Activated T-cell treated with anti-CD3 and anti-CD28 coated beads, Interleukin-2, amount 50 U/mL, for 1 hour (primary cell): ENCODE data around the gene LLCFC1.
"Not testable (repeated sequence)": the region's sequence is repeated elsewhere in the genome, so short reads cannot be mapped to it uniquely, and the experiment has no call there.

Source experiments
- DNase-seq: peaks from one replicate; pipeline ENCODE4 v3.0.0-alpha.2; 2020

The LLCFC1 gene

DNA sequence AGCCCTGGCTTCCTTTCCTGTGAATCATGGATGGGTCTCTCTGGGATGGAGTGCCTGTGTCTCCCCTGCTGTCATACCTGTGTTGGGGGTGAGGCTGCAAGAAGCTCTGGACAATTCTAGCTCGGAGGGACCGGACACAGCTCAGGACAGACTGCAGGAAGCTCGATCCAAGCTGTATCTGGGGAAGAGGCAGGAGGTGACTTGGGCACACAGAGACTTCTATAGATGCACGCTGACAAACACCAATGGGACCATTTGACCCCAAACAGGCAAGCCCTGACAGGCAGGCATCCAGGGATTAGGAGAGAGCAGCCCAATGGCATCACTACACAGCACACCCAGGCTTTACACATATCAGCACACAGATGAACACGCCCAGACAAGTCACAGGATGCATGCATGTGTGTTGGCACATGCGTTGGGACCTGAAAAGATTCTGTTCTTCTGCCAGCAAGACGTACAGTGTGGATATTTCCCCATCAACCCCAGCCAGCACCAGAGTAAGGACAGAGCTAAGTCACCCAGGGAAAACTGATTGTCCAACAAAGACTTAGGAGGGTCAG is 4.5 kb downstream of the LLCFC1 start:
- no peak for DNase-seq

DNA sequence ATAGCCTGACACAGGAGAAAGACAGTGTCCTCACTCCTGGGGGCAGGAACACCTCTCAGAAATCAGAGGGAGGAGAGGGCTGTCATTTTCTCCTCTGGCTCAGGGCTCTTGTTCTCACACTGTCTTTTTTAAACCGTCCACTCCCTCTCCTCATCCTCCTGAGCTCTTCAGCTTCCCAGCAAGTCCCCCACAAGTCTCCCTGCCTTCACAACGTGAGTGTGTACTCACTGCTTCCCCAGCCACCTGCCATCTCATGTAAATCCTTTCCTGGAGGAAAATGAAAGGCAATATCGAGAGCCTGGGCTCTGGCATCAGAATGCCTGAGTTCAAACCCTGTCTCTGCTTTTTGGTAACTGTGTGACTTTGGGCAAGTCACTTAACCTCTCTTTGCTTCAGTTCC is 5.7 kb downstream of the LLCFC1 start:
- DNase-seq, result no peak

DNA sequence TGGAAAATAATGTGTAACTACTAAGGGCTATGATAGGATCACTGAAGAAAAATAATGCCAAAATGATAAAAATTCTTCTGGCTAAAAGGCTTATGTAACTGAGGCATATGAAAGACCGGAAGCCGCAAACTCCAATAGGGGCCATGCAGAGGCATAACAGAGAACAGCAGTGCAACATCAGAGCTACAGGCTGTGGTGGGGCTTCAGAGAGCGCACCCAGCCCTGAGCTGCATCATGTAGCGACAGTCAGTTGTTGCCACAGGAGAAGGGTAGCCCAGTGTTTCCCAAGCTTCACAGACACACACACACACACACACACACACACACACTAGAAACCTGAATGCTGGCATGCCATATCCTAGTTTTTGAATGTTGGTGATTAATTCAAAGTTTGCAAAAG is 9.3 kb downstream of the LLCFC1 start:
- DNase-seq, result no peak

DNA sequence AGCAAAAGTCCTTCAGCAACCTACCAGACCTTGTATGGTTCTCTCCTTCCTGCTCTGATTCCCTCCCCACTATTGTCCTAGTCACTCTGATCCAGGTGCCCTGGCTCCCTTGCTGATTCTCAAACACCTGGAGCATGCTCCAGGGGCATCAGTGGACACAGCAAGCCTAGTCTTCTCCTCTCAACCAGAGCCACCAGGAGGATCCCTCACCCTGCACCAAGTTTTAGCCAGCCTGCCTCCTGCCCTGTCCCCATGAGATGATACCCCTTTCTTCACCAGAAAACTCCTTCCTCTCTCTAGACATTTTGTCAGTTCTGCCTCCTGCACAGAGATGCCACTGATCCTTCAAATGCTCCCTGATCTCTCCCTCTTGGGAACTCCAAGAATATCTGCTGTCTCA is 11.0 kb downstream of the LLCFC1 start:
- no peak for DNase-seq

DNA sequence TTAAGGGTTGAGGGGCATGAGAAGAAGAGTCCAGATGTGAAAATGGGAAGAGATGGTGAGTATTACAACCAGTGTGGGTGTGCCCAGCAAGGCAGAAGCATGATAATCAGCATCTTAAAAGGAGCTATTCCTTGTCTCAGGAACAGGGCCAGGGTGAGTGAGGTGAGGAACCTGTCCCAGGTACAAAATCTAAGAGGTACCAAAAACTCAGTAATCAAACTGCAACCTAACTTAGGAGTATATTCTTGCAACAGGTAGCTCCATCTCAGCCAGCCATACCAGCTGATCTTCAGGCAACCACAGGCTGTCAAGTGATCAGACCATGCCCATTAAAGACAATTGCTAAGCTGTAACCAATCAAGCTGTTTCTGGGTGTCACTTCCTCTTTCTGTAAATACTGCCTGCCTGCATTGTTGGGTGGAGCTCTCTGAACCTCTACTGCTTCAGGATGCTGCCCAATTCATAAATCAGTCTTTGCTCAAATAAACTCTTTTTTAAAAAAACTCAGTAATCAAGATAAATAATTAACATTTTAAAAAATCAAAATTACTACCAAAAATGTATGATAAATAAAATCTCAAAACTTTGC is 15.5 kb downstream of the LLCFC1 start:
- DNase-seq, result no peak

DNA sequence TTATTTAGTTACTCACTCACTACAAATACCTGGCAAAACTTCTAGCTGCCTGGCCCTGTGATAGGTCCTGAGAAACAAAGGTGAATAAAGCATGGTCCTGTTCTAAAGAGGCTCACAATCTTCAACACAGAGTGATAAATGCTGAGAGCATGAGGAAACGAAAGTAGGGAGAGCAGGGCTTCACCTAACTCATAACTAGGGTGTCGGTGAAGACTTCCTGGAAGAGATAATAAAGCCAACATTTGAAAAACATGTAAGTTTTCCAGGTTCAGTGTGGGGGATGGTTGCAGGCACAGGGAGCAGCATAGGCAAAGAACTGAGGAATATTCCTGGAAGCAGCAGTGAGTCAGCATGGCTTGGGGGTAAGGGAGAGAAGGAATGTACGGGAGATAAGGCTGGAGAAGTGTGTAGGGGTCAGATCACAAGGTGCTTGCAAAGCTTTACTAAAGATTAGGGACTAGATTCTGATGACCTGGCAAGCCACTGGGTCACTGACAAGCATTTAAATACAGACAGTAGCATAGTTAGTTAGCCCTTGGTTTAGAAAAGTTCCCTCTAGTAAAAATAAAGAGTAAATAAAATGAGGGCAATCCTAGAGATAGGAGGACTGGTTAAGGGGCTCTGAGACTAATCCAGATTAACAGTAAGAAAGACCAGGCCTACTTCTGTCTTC is 17.8 kb downstream of the LLCFC1 start:
- no peak for DNase-seq

DNA sequence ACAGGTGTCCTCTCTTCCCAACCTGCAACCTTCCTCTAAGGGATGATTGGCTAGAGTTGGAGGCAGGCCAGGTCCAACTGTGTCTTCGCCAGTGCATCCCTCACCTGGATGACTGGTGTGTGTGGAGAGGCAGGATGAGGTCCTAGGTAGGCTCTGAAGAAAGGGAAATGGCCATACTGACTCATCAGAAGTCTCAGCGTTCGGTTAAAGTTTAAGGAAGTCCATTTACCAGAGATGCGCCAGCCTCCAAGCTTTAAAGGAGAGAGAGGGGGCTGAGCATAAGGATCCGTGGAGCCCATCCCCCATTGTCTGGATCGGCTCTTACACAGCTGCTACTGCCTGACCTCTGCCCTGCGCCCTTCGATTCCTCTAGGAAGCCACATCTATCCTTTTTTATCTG is 18.4 kb downstream of the LLCFC1 start:
- DNase-seq, result no peak

DNA sequence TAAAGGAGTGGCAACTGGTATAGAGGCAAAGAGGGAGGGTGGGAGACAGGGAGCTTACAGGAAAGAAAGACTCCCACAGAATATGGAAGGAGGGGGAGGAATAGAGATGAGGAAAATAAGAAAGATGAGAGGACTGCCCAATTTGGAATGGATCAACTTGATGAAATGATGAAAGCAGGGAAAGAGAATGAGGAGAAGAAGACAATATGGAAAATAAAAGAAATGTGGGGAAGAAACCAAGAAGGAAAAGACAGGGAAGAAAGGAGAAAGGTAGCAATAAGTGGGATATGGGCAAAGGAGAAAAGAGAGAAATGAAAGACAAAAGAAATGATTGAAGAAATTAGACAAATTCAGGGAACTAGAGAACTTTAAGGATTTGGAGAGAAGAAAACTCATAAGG is 19.9 kb downstream of the LLCFC1 start:
- DNase-seq, result no peak

DNA sequence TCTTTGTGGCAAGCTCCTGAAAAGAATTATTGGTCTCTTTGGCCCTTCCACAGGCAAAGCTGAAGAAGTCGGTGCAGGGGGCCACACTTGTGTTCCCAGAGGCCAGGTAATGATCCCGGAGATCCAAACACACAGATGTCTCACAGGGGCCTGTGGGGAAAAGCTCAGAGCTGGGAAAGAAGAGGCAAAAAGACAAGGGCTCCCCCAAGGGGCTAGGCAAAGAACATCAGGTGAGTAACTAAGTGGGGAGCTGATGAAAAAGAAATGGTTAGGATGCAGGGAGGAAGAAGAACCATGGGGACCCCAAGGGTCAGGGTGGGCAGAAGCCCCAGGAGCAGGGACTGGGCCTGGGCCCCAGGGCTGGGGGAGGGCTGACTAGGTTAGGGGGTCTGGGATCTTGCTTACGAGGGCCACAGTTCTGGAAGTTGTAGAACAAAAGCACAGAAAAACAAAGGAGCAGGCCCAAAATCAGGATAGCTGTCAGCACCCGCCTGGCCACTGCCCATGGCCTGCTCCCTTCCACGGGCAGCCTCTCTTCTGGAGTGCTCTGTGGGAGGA is 21.8 kb downstream of the LLCFC1 start:
- no peak for DNase-seq

DNA sequence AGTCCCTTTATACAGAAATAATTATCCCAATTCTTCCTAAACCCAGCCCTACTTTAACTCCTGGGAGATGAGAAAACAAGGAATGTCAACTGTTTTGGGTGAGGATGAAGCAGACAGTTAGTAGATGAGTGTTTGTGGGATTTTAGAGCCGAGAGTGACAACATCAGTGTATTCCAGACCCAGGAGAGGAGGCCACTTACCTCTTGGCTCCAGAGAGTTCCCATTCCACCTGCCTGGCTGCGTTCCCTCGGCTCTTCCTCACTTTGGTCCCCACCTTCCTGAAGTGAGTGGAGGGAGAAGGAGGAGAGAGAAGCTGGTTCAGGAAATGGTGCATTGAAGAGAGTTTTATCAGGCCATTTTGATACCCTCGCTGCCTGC is 22.3 kb downstream of the LLCFC1 start:
- DNase-seq, result no peak

DNA sequence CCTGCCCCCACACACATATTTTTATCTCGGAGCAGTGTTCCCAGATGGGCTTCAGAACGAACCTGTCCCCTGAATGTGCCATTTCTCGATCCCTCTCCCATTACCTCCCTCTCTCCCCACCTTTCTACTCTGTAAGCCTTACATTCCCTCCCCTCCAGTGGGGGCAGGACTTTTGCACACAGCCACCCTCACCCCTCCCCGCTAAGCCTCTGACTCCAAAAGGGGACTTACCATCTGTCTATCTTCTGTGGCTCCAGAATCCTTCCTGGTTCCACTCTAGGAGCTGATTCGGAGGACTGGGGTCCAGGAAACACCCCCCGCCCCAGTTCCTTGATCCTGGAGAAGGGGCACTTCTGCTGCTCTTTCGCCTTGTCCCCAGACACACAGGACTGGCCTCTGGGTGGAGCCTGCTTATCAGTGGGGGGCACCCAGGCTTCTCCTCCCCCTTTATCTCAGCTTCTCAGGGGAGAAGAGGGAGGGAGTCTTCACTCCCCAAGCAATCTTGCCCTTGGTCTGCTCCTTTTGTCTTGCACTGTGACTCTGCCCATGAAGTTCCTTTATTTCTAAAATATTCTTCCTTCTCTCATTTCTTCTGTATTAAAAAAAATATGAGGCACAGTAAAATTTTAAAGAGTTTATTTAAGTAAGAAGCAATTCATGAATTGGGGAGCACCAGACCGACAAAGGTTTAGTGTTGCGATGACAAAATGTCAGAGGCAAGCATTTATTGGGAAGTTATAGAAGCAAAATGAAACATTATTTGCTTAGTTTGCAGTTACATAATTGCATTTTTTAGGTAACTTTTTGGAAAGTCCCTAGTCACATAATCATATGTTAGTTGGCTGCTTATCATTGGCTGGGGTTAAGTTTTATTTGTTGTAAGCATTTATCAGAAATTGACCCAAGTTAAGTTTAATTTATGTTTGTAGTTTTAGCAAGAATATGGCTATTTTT is 23.0 kb downstream of the LLCFC1 start, which contains the start of gene KEL:
Gene KEL (minus strand): TSS at position 391 of the 954 bp plus-strand sequence. CDS start 157 bp downstream, at position 234.
- DNase-seq, result no peak

DNA sequence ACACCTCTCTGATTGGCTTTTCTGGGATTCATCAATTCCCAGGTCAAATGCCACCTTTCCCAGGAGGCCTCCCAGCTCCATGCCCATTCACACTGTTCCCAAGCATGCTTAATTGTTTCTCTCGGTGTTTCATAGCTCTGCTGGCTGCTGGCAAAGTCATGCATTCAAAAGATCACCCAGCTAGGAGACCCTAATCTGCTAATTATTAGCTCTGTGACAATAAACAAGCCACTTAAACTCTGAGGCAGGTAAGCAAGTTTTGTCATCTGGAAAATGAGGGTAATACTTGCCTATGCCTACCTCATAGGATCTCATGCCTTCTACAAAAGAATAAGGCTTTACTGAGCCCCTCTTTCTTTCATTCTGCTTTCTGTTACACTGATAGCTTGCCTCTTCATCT is 23.7 kb downstream of the LLCFC1 start:
- no peak for DNase-seq

DNA sequence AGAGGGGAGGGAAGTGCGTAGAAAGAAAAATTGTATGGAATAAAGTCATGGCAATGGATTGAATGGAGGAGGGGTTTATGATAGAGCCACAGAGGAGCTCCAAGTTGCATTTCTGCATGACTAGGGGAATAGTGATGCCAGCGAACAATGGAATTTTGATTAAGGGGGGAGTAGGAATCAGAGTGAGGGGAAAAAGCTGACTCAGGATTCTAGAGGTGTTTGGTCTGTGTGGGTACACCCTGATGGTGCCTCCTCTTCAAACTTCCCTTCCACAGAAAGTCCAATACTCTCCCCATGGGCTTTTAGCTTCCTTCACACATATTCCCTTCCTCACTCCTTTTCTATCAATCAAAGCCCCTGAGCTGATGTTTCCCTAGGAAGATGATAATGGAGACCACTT is 24.7 kb downstream of the LLCFC1 start:
- DNase-seq, result no peak

DNA sequence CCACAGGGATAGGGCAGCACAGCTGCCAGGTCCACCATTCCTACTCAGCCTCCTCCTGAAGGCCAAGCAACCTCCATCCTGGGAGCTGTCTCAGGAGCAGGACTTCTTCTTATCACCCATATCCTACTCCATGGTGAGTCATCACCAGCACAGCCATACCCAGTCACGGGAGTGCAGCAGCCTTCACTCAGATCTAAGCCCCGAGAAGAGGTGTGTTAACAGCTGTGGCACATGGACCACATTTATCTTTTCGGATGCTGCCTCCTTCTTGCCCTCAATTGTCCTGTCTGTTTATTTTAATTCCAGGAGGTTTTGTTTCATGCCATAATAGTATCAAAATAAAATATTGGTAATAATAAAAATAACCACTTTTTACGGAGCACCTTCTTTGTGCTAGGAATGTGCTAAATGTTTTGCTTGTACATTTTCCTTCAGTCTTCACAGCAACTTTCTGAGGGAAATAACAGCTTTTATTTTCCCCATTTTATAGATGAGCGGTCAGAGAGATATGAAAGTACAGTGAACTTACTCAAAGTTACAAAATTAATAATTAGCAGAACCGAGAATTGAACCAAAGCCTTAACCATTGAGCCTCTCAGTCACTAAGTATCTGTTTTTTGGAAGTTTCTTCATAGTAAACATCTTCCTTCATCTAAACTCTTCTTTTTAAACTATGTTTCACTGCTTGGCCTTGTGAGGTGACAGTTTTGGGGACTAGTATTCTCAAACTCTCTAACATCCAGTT is 25.4 kb downstream of the LLCFC1 start:
- no peak for DNase-seq

DNA sequence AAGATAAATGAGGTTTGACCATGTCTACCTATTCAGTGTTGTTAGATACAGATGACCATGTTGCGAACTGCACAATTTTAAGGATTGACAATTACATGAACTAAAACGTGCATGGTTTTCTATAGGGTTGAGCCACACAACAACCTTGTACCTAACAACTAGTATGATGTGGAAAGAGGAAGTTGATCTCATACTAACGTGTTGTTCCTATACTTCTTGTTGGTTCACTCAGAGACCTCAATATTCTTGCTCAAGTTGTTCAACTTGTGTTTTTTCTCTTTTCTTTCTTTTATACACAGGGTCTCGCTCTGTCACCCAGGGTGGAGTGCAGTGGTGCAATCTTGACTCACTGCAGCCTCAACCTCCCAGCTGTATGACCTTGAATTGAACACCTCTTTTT is 28.9 kb downstream of the LLCFC1 start:
- DNase-seq, result no peak

DNA sequence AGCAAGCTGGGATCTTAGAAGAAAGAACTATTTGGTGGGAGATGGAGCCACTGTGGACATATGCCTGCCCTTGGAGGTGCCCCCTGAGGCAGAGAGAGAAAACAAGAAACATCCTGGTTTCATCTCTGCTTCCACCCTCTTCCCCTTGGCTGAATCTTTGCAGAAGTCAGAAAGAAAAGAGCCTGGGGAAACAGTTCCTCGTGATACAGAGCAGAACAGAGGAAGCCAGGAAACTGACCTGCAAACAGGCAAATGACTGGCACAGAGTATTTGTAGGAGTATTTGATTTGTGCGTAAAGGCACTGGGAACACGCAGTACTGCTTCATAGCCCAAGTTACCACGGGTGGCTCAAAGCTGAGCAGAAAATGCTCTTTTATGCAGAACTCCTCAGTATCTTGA is 29.9 kb downstream of the LLCFC1 start:
- no peak for DNase-seq

DNA sequence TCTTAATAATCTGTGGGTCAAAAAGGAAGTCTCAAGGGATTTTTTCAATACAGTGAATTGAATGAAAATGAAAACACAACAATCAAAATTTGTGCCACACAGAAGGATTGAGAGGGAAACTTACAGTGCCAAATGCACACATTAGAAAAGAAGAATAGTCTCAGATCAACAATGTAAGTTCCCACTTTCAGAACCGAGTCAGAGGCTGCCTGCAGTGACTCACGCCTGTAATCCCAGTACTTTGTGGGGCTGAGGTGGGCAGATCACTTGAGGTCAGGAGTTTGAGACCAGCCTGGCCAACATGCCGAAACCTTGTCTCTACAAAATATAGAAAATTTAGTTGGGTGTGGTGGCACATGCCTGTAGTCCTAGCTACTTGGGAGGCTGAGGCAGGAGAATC is 35.3 kb downstream of the LLCFC1 start:
- DNase-seq, result no peak

DNA sequence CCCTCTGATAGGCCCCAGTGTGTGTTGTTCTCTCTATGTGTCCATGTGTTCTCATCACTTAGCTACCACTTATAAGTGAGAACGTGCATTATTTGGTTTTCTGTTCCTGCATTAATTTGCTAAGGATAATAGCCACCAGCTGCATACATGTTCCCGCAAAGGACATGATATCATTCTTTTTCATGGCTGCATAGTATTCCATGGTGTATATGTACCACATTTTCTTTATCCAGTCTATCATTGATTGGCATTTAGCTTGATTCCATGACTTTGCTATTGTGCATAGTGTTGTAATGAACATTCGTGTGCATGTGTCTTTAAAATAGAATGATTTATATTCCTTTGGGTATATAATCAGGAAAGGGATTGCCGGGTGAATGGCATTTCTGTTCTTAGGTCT is 39.1 kb downstream of the LLCFC1 start:
- DNase-seq, result not testable (repeated sequence)

DNA sequence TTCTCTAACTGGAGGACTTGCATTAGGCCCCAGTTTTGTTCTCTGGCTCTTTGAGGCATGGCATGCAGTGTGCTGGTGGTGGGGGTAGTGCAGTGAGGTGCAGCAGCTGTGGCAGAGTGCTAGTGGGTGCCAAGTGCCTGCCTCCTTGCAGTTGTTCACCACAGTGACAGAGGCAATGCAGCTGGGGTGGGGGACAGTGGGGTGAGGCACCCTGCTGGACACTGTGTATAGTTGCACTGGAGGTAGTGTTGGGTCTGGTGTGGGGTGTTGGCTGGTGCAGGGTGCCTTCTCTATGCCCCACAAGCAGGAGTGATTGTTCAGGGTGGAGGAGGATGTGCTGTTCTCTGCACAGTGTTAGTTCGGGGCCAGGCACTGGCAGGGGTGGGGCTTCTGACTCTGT is 44.5 kb downstream of the LLCFC1 start:
- DNase-seq, result no peak

DNA sequence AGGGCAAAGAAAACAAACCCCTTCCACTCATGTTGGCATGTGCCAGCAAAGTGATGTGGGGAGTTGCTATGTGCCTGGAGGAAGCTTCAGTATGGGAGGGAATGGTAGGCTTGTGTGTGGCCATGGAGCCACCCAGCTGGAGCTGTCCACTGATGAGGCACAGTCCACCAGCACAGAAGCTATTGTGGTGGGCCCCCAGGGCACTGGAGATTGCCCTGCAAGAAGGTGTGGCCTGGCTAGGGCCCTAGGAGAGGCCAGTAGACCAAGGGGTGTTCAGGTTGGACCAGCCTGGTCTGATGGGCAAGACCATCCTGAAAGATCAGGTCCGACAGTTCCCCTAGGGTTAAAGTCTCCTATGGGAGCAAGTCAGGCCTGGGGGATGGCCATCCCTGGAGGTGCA is 45.0 kb downstream of the LLCFC1 start:
- DNase-seq, result no peak
